C4-2B (cell line): ENCODE results near the gene TRPC3.

Source experiments
- H3K27ac ChIP-seq: fragments of 450-650 bp; 2 replicates; pipeline ENCODE4 v1.5.1; 2017
- CTCF ChIP-seq: fragments of 450-650 bp; conservative IDR thresholded peaks from 2 replicates; pipeline ENCODE4 v1.5.1; 2017; ENCODE audit warnings: mild to moderate bottlenecking
- ZFX ChIP-seq: fragments of 450-650 bp; IDR thresholded peaks from 2 replicates; pipeline ENCODE4 v1.6.1; 2017

The TRPC3 gene

GRCh38 chr4:121960818-121961217 lies 9.0 kb upstream of the TRPC3 start:
- TF ChIP-seq CTCF (no peak), ZFX (no peak)

GRCh38 chr4:121958777-121959176 lies 6.9 kb upstream of the TRPC3 start:
- no peak for TF ChIP-seq ZFX
- TF ChIP-seq CTCF: no peak
- H3K27ac ChIP-seq: no peak overlapping the region

More at GRCh38 chr4:121960818-121961217, 9.0 kb upstream of the TRPC3 start:
- no peak overlapping the region for H3K27ac ChIP-seq

DNA sequence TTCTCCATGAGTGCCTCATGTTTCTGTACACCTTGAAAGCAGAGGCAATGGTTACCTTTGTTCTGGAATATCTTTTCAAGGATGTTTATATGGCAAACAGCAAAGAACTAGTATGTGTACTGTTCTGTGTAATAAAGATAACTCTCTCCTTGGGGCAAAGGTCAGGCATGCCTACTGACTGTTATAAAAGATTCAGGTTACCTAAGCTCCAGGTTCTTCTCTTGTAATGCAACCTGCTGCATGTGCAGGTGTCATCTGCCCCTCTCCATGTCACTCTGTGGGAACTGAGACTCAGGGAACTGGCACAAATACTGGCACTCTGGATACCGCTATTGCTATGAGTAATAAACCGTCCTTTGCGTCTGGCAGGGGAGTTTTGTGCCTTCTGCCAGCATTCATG lies 5.4 kb upstream of the TRPC3 start:
- TF ChIP-seq ZFX (no peak), CTCF (no peak)
- peak overlapping the region; percentile 68; the same call in 1 of the 2 replicates for H3K27ac ChIP-seq

GRCh38 chr4:121953860-121954259 lies 2.0 kb upstream of the TRPC3 start:
- TF ChIP-seq CTCF (no peak), ZFX (no peak)

DNA sequence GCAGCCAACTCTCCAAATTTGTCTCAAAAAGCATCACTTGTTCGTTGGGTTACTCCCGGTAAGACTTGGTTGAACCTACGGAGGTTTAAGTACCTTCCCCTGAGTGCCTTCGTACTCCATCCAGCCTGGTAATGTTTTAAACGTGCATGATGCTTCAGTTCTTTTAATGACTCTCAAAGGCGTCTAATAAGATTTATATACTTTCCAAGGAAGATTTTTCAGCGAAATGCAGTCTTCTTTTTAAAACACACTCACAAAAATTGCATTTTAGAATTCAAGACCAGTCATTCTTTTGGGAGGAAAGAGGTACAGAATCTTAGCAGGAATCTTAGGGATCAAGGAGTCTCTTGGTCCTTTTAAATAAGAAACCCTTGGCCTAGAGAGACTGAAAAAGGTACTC lies 430 bp upstream of the TRPC3 start:
- TF ChIP-seq CTCF: no peak
- no peak for TF ChIP-seq ZFX
- no peak overlapping the region for H3K27ac ChIP-seq

More at GRCh38 chr4:121953860-121954259, 2.0 kb upstream of the TRPC3 start:
- H3K27ac ChIP-seq: no peak overlapping the region

DNA sequence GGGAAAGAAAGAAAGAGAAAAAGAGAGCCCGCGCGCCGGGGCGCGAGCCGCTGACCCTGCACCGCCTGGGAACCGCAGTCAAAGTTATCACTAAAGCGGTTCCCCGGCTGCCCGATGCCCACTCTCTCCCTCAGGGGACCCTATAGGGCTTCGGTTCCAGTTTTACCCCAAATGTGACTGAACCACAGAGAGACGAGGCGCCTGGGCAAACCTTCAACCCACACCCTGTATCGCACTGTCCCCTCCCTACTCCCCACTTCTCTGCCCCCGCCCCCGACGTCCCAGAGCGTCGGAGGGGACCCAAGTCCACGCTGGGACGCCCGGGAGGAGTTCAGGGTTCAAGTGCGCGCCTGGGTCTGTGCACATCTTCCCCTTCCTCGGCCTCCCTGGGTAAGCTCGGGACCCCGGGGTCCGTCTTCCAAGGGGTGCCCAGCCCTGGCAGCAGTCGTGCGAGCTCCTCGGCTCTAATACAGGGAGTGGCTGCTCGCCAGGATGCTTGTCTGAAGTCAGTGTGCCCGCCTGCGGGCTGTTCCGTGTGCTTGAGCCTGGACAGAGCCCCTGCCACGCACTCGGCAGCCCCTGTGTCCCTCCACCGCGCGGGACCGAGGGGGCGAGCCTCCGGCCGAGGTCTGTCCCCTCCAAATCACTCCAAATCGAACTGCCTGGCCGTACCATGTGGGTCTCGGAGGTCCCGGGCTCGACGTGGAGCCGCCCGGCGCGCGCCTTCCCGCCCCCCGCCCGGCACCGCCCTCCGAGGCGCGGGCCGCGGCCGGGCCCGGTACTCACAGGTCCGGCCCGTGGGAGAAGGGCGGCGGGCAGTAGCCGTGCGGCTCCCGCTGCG lies 960 bp downstream of the TRPC3 start:
- no peak overlapping the region for H3K27ac ChIP-seq
- TF ChIP-seq ZFX (no peak), CTCF (no peak)

DNA sequence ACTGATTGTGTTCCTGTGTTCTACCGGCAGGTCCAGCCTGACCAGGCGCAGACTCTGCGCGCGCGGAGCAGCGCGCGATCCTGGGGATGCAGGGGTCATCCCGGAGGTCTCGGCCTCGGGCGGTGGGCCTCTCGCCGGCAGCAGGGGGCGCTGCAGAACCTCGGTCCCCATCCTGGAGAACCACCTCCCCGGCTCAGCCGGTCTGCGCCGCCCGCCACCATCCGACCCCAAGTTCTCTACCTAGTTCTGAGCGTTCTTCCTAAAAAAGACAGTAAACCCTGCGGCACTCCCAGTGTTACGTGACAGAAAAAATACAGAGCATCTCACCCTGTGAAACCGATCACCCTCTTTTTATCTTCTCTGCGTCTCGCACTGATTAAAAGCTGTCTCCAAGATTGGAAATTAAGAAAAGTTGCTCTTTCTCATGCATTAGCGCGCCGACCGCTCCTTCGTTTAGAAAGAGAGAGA lies 1.6 kb downstream of the TRPC3 start:
- TF ChIP-seq CTCF (peak; percentile 82), ZFX (no peak)
- H3K27ac ChIP-seq: no peak overlapping the region
